Thymus (tissue), 14 donors: ENCODE data around the gene CYSLTR1. TPM values are rescaled to one million over a fixed set of nuclear protein-coding genes. Genes with fewer than 3 reads are reported as not detected.

ENCODE experiments used
- DNase-seq, 9 donors: peaks; one replicate each; pipeline ENCODE4 v3.0.0-alpha.2; 2013; ENCODE audit warnings: low spot score in 9 of 9, low read depth in 6 of 9, missing footprints in 1 of 9
- H3K27ac ChIP-seq, 2 donors: one replicate each; pipeline ENCODE4 v1.5.1; 2013; ENCODE audit warnings: control low read depth in 1 of 2, low read depth in 1 of 2, low read length in 1 of 2, mild to moderate bottlenecking in 1 of 2, moderate library complexity in 1 of 2
- H3K27me3 ChIP-seq, 2 donors: one replicate each; pipeline ENCODE4 v1.5.1; 2013; ENCODE audit warnings: low read length in 1 of 2; ENCODE audit not compliant: control insufficient read depth in 2 of 2, insufficient read depth in 1 of 2
- H3K36me3 ChIP-seq, 2 donors: one replicate each; pipeline ENCODE4 v1.5.1; 2013; ENCODE audit warnings: low read length in 1 of 2, mild to moderate bottlenecking in 1 of 2, moderate library complexity in 1 of 2; ENCODE audit not compliant: control insufficient read depth in 2 of 2, insufficient read depth in 2 of 2
- H3K4me1 ChIP-seq, 2 donors: one replicate each; pipeline ENCODE4 v1.5.1; 2013; ENCODE audit warnings: low read length in 2 of 2; ENCODE audit not compliant: control insufficient read depth in 2 of 2, insufficient read depth in 2 of 2
- H3K4me3 ChIP-seq, 2 donors: one replicate each; pipeline ENCODE4 v1.5.1; 2013; ENCODE audit warnings: low read length in 2 of 2, control low read depth in 1 of 2, mild to moderate bottlenecking in 1 of 2
- H3K9me3 ChIP-seq, 2 donors: one replicate each; pipeline ENCODE4 v1.5.1; 2013; ENCODE audit warnings: low read length in 1 of 2, mild to moderate bottlenecking in 1 of 2; ENCODE audit not compliant: control insufficient read depth in 2 of 2, insufficient read depth in 1 of 2
- WGBS: extraction: QIAGEN DNeasy Blood & Tissue Kit; methylation state at CpG from one replicate; pipeline ENCODE4 v1.1.7; 2013; 5-methylcytosine and 5-hydroxymethylcytosine counted together
- long read RNA-seq, 10 donors: transcript quantifications; one replicate each; lab custom pipeline, GENCODE V29; 2026
- polyA plus RNA-seq: library from polyadenylated mRNA; stranded (reverse); fragments of 200-250 nt; gene quantifications from one replicate; pipeline ENCODE4 v1.2.3, GENCODE V29; 2013
- total RNA-seq: library from RNA; stranded (reverse); fragments of 120-200 nt; gene quantifications from one replicate; pipeline ENCODE4 v1.2.4, GENCODE V29; 2013
- donor health status: healthy.

CYSLTR1 gene, protein sequence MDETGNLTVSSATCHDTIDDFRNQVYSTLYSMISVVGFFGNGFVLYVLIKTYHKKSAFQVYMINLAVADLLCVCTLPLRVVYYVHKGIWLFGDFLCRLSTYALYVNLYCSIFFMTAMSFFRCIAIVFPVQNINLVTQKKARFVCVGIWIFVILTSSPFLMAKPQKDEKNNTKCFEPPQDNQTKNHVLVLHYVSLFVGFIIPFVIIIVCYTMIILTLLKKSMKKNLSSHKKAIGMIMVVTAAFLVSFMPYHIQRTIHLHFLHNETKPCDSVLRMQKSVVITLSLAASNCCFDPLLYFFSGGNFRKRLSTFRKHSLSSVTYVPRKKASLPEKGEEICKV
- 5.7 TPM for total RNA-seq
- 4.7 TPM for polyA plus RNA-seq
- long read RNA-seq, donor 1, result 0 reads
- long read RNA-seq, donor 2, partial matches to known transcripts, result 0 of 5 reads
- long read RNA-seq, donor 2, other reads (novel, unspliced or antisense), result 0 of 5 reads
- long read RNA-seq, donor 3, partial matches to known transcripts, result 0 of 4 reads
- long read RNA-seq, donor 3, other reads (novel, unspliced or antisense), result 0 of 4 reads
- long read RNA-seq, donor 4, partial matches to known transcripts, result 0 of 2 reads
- long read RNA-seq, donor 4, other reads (novel, unspliced or antisense), result 0 of 2 reads
- long read RNA-seq, donor 5, partial matches to known transcripts, result 0 of 4 reads
- long read RNA-seq, donor 5, other reads (novel, unspliced or antisense), result 0 of 4 reads
- long read RNA-seq, donor 6, partial matches to known transcripts, result 0 of 2 reads
- long read RNA-seq, donor 6, other reads (novel, unspliced or antisense), result 0 of 2 reads
- long read RNA-seq, donor 7, partial matches to known transcripts, result 0 of 1 reads
- long read RNA-seq, donor 7, other reads (novel, unspliced or antisense), result 0 of 1 reads
- long read RNA-seq, donor 8, partial matches to known transcripts, result 0 of 3 reads
- long read RNA-seq, donor 8, other reads (novel, unspliced or antisense), result 0 of 3 reads
- long read RNA-seq, donor 9, result 0 reads
- long read RNA-seq, donor 10, partial matches to known transcripts, result 0 of 2 reads
- long read RNA-seq, donor 10, other reads (novel, unspliced or antisense), result 0 of 2 reads

DNA sequence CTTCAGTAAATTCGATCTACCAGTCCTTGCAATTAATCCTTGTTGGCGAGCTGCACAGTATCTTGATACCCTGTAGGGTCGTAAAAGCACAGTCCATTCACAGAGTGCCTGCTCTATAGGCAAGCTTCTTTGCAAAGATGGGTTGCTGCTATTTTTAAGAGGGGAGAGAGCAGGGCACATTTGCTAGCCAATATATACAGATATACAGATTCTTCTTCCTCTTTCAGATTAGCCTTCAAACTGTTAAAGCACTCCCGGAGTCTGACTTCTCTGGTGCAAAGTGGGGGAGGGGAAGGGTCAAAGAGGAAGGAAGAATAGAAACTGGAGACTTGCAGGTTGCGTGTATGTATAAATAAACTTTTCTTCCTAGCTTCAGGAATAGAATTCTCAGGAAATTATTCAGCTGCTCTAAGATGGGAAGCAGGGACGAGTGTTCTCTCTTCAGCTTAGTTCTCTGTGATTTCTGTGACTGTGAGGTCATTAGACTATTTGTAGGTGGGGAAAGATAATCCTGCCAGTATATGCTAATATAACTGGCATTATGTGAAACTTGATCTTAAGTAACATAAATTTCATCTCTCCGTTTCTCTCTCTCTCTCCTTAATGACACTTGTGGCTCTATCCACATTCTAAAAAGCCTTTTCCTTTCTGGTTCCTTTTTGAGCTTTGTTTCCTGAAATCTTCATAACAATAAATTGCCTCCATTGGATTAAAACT lies at the start of gene CYSLTR1:
Gene CYSLTR1 (minus strand): TSS at position 242 of the 717 bp plus-strand sequence. CDS start 53,865 bp downstream, outside the sequence.
- Histone ChIP-seq H3K27me3 (no peaks in the 10 kb centered on the region), H3K4me3 (peak within 1 kb of the TSS; percentile 11 to 25), H3K4me1 (no peaks in the 10 kb centered on the region), H3K9me3 (no peaks in the 10 kb centered on the region), H3K36me3 (no peaks in the 10 kb centered on the region), H3K27ac (no peak within 1 kb of the TSS)
- peak in 3 of 9 donors; percentile 4 to 50 (median 14) for DNase-seq
- 19% methylated on average over 7 of the region's 7 CpGs for WGBS

DNA sequence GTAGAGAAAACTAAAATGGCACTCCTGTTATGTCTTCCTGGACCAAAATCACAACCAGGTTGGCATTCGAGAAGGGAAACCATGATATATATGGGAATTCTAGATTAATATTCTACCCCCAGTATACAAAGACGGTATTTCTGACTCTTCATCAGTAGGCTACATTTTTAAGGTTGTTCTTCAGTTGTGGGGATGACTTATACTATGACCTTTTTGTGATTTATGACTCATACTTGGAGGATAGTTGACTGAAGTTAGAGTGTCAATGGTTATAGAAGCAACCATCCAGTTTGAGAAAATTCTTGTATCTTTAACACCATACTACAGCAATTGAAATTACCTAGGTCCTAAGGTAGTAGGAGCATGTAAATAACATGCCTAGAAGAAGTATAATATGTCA lies 49.8 kb upstream of the CYSLTR1 start:
- no peaks in the 10 kb centered on the region for H3K27me3 ChIP-seq
- H3K36me3 ChIP-seq, result no peaks in the 10 kb centered on the region
- no peak for DNase-seq
- no peak overlapping the region for H3K4me3 ChIP-seq
- H3K27ac ChIP-seq, result no peak overlapping the region
- no peaks in the 10 kb centered on the region for H3K4me1 ChIP-seq
- WGBS, result 95% methylated on average over 2 of the region's 2 CpGs
- H3K9me3 ChIP-seq, result no peaks in the 10 kb centered on the region

DNA sequence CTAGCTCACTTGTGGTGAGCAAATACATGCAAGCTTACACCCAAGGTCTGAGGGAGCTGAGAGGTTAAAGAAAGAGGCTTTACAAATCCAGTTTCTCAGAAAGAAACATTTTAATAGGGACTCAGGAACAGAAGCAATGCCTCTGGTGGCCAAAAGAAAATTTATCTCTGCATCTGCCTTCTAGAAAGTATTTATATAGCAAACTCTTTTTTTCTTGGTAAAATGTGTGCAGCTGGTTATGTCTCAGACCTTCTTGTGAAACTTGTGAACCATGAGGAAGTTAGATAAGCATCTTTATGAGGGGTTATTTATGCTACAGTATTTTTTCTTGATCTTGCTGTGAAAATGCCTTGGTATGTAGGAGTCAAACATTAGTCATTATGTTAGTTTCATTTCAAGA lies 48.5 kb upstream of the CYSLTR1 start:
- no peaks in the 10 kb centered on the region for H3K9me3 ChIP-seq
- peak in 4 of 9 donors; percentile 0 to 47 (median 12) for DNase-seq
- no peaks in the 10 kb centered on the region for H3K4me1 ChIP-seq
- no peaks in the 10 kb centered on the region for H3K27me3 ChIP-seq
- no peak overlapping the region for H3K27ac ChIP-seq
- H3K4me3 ChIP-seq, result no peak overlapping the region
- H3K36me3 ChIP-seq, result no peaks in the 10 kb centered on the region

DNA sequence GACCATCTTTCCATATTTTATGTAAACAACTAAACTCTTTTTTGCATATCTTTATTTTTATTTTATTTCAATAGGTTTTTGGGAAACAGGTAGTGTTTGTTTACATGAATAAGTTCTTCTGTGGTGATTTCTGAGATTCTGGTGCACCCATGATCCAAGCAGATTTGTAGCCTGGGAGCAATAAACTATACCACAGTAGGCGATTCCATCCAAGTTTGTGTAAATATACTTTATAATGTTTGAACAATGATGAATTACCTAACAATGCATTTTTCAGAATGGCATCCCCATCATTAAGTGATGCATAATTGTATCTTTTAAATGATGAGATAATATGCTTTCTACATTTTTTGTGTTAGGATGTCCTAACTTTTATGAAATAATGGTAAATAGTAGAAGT lies 39.2 kb upstream of the CYSLTR1 start:
- H3K36me3 ChIP-seq, result no peaks in the 10 kb centered on the region
- H3K4me3 ChIP-seq, result no peak overlapping the region
- no peaks in the 10 kb centered on the region for H3K27me3 ChIP-seq
- no peak overlapping the region for H3K27ac ChIP-seq
- 100% methylated on average over 1 of the region's 1 CpG for WGBS
- H3K9me3 ChIP-seq, result no peaks in the 10 kb centered on the region
- no peak for DNase-seq
- no peaks in the 10 kb centered on the region for H3K4me1 ChIP-seq

DNA sequence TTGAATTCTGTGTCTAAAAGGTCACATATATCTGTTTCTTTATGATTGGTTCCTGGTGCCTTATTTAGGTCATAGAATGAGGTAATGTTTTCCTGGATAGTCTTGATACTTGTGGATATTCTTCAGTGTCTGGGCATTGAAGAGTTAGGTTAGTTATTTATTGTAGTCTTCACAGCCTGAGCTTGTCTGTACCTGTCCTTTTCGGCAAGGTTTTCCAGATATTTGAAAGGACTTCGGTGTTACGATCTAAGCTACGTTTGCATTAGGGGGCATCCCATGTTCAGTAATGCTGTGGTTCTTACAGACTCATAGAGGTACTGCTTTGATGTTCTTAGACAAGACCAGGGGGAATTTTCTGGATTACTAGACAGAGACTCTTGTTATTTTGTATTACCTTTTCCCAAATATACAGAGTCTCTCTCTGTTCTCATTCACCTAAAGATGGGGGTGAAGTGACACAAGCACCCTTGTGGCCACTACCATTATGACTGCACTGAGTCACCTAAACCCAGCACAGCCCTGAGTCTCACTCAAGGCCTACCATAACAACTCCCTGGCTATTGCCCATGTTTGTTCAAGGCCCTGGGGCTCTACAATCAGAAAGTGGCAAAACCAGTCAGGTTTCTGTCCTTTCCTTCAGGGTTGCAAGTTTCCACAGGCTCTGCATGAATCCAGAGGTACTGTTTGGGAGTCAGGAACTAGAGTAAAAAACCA lies 30.1 kb upstream of the CYSLTR1 start:
- Histone ChIP-seq H3K4me1 (no peaks in the 10 kb centered on the region), H3K9me3 (no peaks in the 10 kb centered on the region), H3K27ac (no peak overlapping the region), H3K27me3 (no peaks in the 10 kb centered on the region), H3K36me3 (no peaks in the 10 kb centered on the region), H3K4me3 (no peak overlapping the region)
- DNase-seq, result no peak
- 98% methylated on average over 4 of the region's 4 CpGs for WGBS

DNA sequence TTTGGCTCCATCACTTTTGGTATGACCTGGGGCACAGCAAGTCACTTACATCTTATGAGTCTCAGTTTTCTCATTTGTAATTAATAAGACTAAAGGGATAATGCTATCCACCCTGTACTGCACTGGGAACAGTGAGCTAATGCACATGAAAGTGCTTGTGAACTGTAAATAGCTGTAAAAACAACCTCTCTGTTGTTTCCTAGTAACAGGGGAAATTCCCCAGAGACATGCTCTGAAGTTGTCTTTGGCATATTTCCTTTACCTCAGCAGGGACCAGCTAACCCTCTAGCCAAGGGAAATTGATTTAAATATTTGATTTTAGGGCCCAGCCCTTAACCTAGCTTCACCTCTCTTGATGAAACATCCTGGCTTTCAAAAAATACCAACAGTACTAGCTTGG lies 6.1 kb upstream of the CYSLTR1 start:
- peaks cover 0 to 2% of the 10 kb centered on the region in 2 donors for H3K4me1 ChIP-seq
- no peaks in the 10 kb centered on the region for H3K27me3 ChIP-seq
- DNase-seq, result peak in 1 of 9 donors; percentile 29
- no peaks in the 10 kb centered on the region for H3K36me3 ChIP-seq
- no peaks in the 10 kb centered on the region for H3K9me3 ChIP-seq
- H3K27ac ChIP-seq, result no peak overlapping the region
- no peak overlapping the region for H3K4me3 ChIP-seq

DNA sequence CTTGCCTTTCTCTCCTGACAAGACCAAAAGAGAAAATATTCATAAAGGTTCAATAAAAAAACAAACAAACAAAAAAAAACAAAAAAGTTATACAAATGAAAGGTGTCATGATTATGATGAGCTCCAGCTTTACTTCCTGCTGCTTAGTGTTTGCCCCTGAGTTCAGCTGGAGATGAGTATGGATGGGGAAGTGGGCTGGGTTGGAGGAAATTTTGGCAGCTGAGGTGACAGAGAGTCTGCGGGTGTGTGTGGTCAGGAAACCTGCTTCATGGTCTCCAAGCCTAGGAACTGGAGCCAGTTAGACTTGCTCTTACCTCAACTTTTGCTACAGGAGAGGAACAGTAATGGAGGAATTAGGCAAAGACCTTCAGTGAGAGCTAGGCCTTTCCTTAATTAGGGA lies 4.3 kb upstream of the CYSLTR1 start:
- Histone ChIP-seq H3K27me3 (no peaks in the 10 kb centered on the region), H3K4me1 (peaks cover 0 to 2% of the 10 kb centered on the region in 2 donors), H3K9me3 (no peaks in the 10 kb centered on the region), H3K36me3 (no peaks in the 10 kb centered on the region), H3K4me3 (no peak overlapping the region), H3K27ac (no peak overlapping the region)
- DNase-seq, result no peak
- 29% methylated on average over 1 of the region's 1 CpG for WGBS

DNA sequence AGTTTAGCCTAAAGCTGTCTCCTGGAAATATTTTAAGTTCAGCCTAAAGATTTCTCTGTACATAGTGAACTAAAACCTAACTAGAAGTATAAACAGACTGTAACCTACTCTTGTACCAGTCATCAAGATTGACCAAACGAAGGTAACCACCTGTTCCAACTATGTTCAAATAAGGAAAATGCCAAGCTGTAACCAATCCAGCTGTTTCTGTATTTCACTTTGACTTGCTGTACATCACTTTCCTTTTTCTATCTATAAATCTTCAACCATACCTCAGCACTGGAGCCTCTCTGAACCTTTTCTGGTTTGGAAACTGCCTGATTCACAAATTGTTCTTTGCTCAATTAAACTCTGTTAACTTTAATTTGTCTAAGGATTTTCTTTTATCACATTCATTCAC lies 3.1 kb upstream of the CYSLTR1 start:
- H3K36me3 ChIP-seq, result no peaks in the 10 kb centered on the region
- no peaks in the 10 kb centered on the region for H3K27me3 ChIP-seq
- no peak for DNase-seq
- H3K4me1 ChIP-seq, result peaks cover 0 to 2% of the 10 kb centered on the region in 2 donors
- WGBS, result 68% methylated on average over 1 of the region's 1 CpG
- H3K27ac ChIP-seq, result no peak overlapping the region
- no peaks in the 10 kb centered on the region for H3K9me3 ChIP-seq
- no peak overlapping the region for H3K4me3 ChIP-seq
